Neutrophil (primary cell): ENCODE data around the gene NSUN2.

Experiments used
- H3K27ac ChIP-seq: fragments of 200-600 bp; sonication (generic); 2 replicates; pipeline ENCODE4 v1.5.1; 2016; ENCODE audit warnings: mild to moderate bottlenecking, moderate library complexity
- H3K27me3 ChIP-seq: fragments of 200-600 bp; sonication (generic); 2 replicates; pipeline ENCODE4 v1.6.0; 2016; ENCODE audit warnings: mild to moderate bottlenecking
- H3K36me3 ChIP-seq: fragments of 200-600 bp; sonication (generic); 2 replicates; pipeline ENCODE4 v1.5.1; 2017
- H3K4me1 ChIP-seq, 2 experiments: fragments of 200-600 bp in 1 of 2; sonication (generic) in 1 of 2; 1 replicate in 1 of 2; 2 replicates in 1 of 2; pipeline versions ENCODE4 v1.5.1 to v1.6.1; 2013 to 2016; ENCODE audit warnings: low read depth in 1 of 2, low read length in 1 of 2, mild to moderate bottlenecking in 1 of 2, moderate library complexity in 1 of 2; ENCODE audit not compliant: control insufficient read depth in 1 of 2, insufficient read depth in 1 of 2
- H3K4me3 ChIP-seq, 2 experiments: fragments of 200-600 bp in 1 of 2; sonication (generic) in 1 of 2; 1 replicate in 1 of 2; 2 replicates in 1 of 2; pipeline ENCODE4 v1.5.1; 2013 to 2016; ENCODE audit warnings: low read depth in 1 of 2, low read length in 1 of 2, mild to moderate bottlenecking in 1 of 2, moderate library complexity in 1 of 2
- H3K9me3 ChIP-seq: fragments of 200-600 bp; sonication (generic); 2 replicates; pipeline ENCODE4 v1.5.1; 2016
- CTCF ChIP-seq: fragments of 200-600 bp; sonication (generic); IDR thresholded peaks from 2 replicates; pipeline ENCODE4 v1.5.1; 2016; ENCODE audit warnings: antibody characterized with exemption

Gene NSUN2

DNA sequence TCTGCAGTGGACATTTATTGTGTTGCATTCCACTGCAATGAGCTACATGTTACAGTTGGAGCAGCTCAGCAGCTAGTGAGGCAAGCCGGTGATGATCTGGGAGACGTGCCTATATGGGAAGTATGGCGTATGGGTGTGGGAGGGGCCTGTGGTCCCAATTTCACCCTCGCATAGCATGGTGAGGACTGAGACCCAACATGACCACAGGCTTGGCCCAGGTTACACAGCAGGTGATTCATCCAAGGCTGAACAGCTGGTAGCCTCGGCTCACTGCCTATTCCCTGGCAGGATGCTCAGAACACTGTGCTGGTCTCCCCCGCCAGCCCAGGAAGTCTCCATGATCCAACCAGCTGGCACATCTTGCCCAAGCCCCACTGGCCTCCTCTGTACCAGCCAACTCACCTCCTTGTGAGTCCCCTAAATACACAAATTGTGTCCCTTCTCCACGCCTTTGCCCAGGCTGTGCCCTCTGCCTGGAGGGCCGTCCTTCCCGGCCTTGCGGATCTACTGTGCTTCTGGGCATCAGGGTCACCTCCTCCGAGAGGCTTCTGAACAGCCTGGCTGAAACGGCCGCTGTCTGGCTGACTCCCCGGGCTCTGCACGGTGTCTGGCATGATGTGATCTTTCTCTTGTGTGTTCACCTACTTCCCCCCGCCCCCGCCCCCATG lies 81.4 kb downstream of the NSUN2 start:
- Histone ChIP-seq H3K36me3 (no peaks in the 10 kb centered on the region), H3K4me3 (no peak overlapping the region), H3K4me1 (no peaks in the 10 kb centered on the region), H3K27ac (no peak overlapping the region), H3K27me3 (no peaks in the 10 kb centered on the region), H3K9me3 (no peaks in the 10 kb centered on the region)
- TF ChIP-seq CTCF = no peak

DNA sequence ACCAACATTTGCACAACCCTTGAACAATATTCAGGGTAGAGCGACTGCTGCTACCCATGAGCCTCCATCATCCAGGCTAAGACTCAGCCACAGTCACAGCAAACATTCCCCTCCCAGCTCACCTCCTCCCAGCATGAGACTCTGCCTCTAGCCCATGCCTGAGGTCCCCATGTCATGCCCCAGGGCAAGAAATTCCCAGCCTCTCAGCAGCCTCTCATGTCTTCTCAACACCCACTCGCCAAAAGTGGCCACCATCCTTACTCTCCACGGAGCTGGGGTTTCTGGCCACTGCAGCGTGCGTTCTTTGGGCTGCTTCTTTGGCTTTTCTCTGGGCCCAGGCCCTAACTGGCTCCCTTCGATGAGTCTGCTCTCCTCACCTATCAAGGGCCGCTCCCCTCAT lies 82.2 kb downstream of the NSUN2 start:
- Histone ChIP-seq H3K4me1 (no peaks in the 10 kb centered on the region), H3K36me3 (no peaks in the 10 kb centered on the region), H3K27me3 (no peaks in the 10 kb centered on the region), H3K4me3 (no peak overlapping the region), H3K9me3 (no peaks in the 10 kb centered on the region), H3K27ac (no peak overlapping the region)
- no peak for TF ChIP-seq CTCF
